Measurements from ENCODE around the gene FNDC3B.

The FNDC3B gene

DNA sequence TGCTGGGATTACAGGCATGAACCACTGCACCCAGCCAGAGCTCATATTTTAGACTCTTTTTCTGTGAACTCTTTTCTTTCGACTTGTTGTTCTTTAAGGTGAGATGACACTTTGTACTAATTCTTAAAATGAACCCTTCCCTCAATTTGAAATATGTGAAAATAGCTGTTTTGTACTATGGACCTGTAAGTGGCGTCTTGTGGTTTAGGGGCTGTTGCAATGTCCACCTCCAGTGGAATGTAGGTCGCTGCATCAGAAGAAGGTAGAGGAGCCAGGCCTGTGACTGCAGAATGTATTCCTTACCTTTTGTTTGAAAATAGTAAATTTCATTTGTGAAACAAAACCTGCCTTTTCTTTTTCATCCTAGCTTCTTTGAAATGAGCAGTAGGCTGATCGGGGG is 38.9 kb downstream of the FNDC3B start:
- DNase-seq (ENCODE audit: low read depth) = no peak
- Histone ChIP-seq H3K4me3 (ENCODE audit: low read length) (no peak overlapping the region), H3K4me1 (ENCODE audit: control insufficient read depth, insufficient read depth, low read length) (peaks cover 51% of the 10 kb centered on the region), H3K36me3 (ENCODE audit: control insufficient read depth, insufficient read depth, low read length, severe bottlenecking) (peaks cover 45% of the 10 kb centered on the region), H3K9me3 (ENCODE audit: control insufficient read depth, low read length) (no peaks in the 10 kb centered on the region), H3K27me3 (replicated peaks; ENCODE audit: control insufficient read depth, insufficient read depth, low read length) (no peaks in the 10 kb centered on the region), H3K9ac (ENCODE audit: low read length) (no peak overlapping the region)

DNA sequence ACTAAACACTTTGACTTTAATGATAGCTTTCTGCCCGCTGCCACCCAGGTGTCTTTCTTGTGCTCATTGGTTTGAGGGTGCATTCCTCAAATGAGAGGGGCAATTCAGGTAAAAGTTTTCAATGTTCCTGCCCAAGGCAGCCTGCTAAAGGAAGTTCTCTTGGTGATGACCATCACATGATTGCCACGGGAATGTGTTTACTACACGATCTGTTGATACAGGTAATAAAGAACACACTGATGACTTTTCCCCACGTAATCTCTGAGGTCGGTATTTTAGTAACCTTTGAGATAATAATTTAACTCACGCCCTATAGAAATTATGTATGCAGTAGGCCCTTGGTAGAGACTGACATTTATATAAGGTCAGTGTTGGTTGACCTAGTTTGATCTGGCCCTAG is 39.3 kb downstream of the FNDC3B start:
- DNase-seq (ENCODE audit: low read depth) = no peak
- Histone ChIP-seq H3K27me3 (replicated peaks; ENCODE audit: control insufficient read depth, insufficient read depth, low read length) (no peaks in the 10 kb centered on the region), H3K4me1 (ENCODE audit: control insufficient read depth, insufficient read depth, low read length) (peaks cover 52% of the 10 kb centered on the region), H3K36me3 (ENCODE audit: control insufficient read depth, insufficient read depth, low read length, severe bottlenecking) (peaks cover 43% of the 10 kb centered on the region), H3K9me3 (ENCODE audit: control insufficient read depth, low read length) (no peaks in the 10 kb centered on the region), H3K4me3 (ENCODE audit: low read length) (no peak overlapping the region), H3K9ac (ENCODE audit: low read length) (no peak overlapping the region)

DNA sequence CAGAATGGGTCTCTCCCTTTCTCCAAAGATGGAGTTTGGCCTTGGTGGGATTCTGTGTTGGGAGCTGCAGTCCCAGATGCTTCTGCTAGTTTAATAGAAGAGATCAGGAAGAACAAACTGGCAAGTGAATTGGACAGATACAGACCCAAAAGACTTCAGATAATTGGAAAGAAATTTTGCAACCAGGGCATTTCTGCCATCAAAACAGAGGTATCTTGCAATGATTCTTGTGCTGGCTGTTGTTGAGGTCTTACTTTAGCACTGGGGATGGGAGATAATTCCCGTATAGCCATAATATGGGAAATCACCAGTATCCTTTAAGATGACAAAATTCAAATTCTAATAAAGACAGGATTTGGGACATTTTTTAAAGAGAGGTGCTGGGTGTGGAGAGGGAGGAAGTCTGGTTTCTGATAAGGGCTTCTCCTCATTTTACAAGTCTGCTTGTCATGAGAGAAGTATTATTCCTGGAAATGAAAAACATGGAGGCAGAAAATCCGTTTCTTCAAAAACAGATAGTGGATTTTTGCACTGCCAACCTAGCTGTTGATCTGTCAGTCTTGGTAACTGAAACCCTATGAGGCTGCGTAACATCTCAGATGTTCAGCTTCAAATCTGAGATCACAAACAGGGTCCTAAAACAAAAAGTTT is 40.1 kb downstream of the FNDC3B start:
- no peak overlapping the region for H3K4me3 ChIP-seq (ENCODE audit: low read length)
- H3K9ac ChIP-seq (ENCODE audit: low read length) = no peak overlapping the region
- H3K27me3 ChIP-seq (replicated peaks; ENCODE audit: control insufficient read depth, insufficient read depth, low read length) = no peaks in the 10 kb centered on the region
- H3K4me1 ChIP-seq (ENCODE audit: control insufficient read depth, insufficient read depth, low read length) = peaks cover 49% of the 10 kb centered on the region
- no peak for DNase-seq (ENCODE audit: low read depth)
- H3K36me3 ChIP-seq (ENCODE audit: control insufficient read depth, insufficient read depth, low read length, severe bottlenecking) = peaks cover 40% of the 10 kb centered on the region
- no peaks in the 10 kb centered on the region for H3K9me3 ChIP-seq (ENCODE audit: control insufficient read depth, low read length)

DNA sequence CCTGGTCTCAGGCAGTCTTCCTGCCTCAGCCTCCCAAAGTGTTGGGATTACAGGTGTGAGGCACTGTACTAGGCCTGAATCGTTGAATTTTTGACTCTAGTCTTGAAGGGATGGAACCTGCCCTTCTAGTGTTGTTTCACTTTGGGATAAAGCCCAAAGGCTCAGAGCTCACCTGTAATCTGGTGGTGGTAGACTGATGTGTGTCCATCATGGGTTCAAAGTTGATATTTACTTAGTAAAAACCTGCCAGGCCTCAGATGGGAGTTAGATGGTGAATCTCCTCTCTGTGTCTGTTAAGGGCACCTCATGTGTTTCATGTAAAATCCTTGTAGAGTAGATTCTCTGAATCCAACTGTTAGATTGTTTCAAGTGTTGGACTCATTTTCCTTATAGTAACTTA is 41.1 kb downstream of the FNDC3B start:
- no peaks in the 10 kb centered on the region for H3K9me3 ChIP-seq (ENCODE audit: control insufficient read depth, low read length)
- peaks cover 51% of the 10 kb centered on the region for H3K4me1 ChIP-seq (ENCODE audit: control insufficient read depth, insufficient read depth, low read length)
- no peak for DNase-seq (ENCODE audit: low read depth)
- no peak overlapping the region for H3K4me3 ChIP-seq (ENCODE audit: low read length)
- H3K36me3 ChIP-seq (ENCODE audit: control insufficient read depth, insufficient read depth, low read length, severe bottlenecking) = peaks cover 44% of the 10 kb centered on the region
- H3K9ac ChIP-seq (ENCODE audit: low read length) = no peak overlapping the region
- H3K27me3 ChIP-seq (replicated peaks; ENCODE audit: control insufficient read depth, insufficient read depth, low read length) = no peaks in the 10 kb centered on the region

DNA sequence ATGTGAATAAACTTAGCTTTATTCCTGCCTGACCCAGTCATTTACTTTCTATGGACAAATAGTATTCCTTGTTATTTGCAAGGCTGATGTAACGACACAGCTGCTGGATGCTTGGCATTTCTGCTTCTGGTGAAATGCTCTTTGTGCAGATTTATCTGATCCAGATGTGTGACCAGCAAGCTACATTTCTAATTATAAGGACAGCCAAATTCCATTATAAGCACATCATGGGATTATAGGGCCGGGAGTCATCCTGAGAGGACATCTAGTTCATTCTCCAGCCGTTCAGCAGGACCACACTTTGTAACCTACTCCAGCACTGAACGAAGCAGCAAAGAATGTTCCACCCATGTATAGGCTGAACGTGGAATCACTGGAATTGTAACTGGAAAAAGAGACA is 42.9 kb downstream of the FNDC3B start:
- DNase-seq (ENCODE audit: low read depth) = peak; percentile 97
- Histone ChIP-seq H3K36me3 (ENCODE audit: control insufficient read depth, insufficient read depth, low read length, severe bottlenecking) (peaks cover 37% of the 10 kb centered on the region), H3K9ac (ENCODE audit: low read length) (peak overlapping the region; percentile 77), H3K9me3 (ENCODE audit: control insufficient read depth, low read length) (no peaks in the 10 kb centered on the region), H3K4me1 (ENCODE audit: control insufficient read depth, insufficient read depth, low read length) (peaks cover 58% of the 10 kb centered on the region), H3K27me3 (replicated peaks; ENCODE audit: control insufficient read depth, insufficient read depth, low read length) (no peaks in the 10 kb centered on the region), H3K4me3 (ENCODE audit: low read length) (peak overlapping the region; percentile 35)

DNA sequence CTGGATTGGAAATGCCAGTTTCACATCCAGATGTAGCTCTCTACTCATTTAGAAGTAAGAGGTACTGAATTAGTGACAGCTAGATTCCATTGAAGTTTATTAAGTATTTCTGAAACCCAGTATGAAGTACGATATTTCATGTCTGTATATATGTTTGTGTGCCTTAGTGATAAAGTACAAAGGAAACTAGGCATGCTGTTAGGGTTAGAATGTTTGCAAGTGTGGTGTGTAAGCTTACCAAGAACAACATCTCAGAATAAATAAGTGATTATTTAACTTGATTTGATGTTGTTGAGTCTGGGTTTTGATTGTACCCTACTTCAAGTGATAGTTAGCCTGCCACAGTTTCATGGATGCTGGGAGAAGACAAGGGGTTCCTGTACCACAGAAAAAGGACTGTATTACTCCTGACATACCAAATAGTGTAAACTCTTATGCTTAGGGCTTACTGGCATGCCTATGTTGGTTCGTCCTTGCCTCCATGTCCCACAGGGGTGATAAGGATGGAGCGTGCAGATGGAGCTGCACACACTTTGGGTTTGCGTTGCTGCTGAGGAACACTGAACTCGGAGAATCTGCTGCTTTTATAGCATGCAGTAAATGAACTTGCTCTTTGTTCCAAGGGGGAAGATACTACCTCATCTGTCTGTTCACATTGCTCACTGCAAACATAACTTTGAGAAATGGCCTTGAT is 43.6 kb downstream of the FNDC3B start:
- no peak for DNase-seq (ENCODE audit: low read depth)
- H3K4me3 ChIP-seq (ENCODE audit: low read length) = peak overlapping the region; percentile 35
- H3K36me3 ChIP-seq (ENCODE audit: control insufficient read depth, insufficient read depth, low read length, severe bottlenecking) = peaks cover 37% of the 10 kb centered on the region
- no peaks in the 10 kb centered on the region for H3K9me3 ChIP-seq (ENCODE audit: control insufficient read depth, low read length)
- no peaks in the 10 kb centered on the region for H3K27me3 ChIP-seq (replicated peaks; ENCODE audit: control insufficient read depth, insufficient read depth, low read length)
- H3K9ac ChIP-seq (ENCODE audit: low read length) = peak overlapping the region; percentile 77
- H3K4me1 ChIP-seq (ENCODE audit: control insufficient read depth, insufficient read depth, low read length) = peaks cover 65% of the 10 kb centered on the region

DNA sequence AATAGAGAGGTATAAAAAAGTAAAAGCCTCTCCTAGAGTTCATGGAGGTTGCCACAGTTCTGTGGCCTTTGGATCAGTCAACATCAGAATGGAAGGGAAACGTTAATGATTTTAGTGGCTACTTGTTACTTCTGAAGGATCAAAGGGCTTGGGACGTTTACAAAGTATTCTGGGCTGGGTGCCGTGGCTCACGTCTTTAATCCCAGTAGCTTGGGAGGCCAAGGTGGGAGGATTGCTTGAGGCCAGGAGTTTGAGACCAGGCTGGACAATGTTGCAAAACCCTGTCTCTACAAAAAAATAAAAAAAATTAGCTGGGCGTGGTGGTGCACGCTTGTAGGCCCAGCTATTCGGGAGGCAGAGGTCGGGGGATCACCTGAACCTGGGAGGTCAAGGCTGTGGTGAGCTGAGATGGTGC is 44.6 kb downstream of the FNDC3B start:
- no peak overlapping the region for H3K9ac ChIP-seq (ENCODE audit: low read length)
- peaks cover 29% of the 10 kb centered on the region for H3K36me3 ChIP-seq (ENCODE audit: control insufficient read depth, insufficient read depth, low read length, severe bottlenecking)
- H3K27me3 ChIP-seq (replicated peaks; ENCODE audit: control insufficient read depth, insufficient read depth, low read length) = no peaks in the 10 kb centered on the region
- no peaks in the 10 kb centered on the region for H3K9me3 ChIP-seq (ENCODE audit: control insufficient read depth, low read length)
- H3K4me1 ChIP-seq (ENCODE audit: control insufficient read depth, insufficient read depth, low read length) = peaks cover 71% of the 10 kb centered on the region
- no peak for DNase-seq (ENCODE audit: low read depth)
- H3K4me3 ChIP-seq (ENCODE audit: low read length) = no peak overlapping the region

DNA sequence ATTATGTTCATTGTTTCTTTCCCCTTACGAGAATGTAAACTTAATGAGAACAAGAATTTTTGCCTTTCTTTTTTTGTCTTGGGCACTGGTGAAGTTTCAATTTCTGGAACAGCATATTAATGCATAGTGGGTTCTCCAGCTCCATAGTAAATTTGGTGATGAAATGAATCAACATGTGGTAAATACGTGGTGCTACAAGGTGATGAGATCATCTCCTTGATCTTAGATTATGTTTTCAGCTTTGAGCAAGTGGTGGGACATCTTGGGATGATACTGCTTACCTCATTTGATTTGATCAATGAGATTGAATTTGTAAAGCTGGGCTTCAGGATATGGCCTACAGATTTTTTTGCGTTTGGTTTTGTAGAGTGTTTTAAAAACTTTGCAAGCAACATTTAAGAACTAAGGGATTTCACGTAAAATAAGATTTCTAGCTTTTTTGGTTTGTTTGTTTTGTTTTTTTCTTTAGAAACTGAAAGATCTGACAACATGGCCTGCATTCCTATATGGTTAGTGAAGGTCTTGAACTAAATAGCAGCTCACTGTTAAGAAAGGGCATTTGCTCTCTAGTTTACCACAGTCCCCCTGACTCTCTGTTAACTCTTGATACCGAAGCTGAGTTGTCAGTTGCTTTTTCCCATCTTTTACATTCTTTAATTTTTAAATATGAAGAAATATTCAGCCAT is 45.6 kb downstream of the FNDC3B start:
- no peak overlapping the region for H3K4me3 ChIP-seq (ENCODE audit: low read length)

DNA sequence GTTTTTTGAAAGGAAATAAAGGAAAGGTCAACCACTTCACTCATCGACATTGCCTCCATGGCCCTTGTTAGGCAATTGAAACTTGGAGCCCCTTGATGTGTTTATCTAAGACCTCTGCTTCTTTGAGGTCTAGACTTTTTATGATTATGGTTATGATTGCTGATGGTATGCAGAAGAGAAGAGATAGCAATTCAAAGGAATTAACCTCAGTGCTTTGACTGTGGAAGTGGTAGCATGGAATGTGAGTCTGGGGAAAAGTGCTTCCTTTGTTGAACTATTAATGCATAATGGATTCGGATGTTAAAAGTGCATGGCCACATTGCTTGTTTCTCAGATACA is 46.1 kb downstream of the FNDC3B start:
- Histone ChIP-seq H3K9ac (ENCODE audit: low read length) (no peak overlapping the region), H3K9me3 (ENCODE audit: control insufficient read depth, low read length) (no peaks in the 10 kb centered on the region), H3K4me3 (ENCODE audit: low read length) (no peak overlapping the region), H3K36me3 (ENCODE audit: control insufficient read depth, insufficient read depth, low read length, severe bottlenecking) (peaks cover 23% of the 10 kb centered on the region), H3K27me3 (replicated peaks; ENCODE audit: control insufficient read depth, insufficient read depth, low read length) (no peaks in the 10 kb centered on the region), H3K4me1 (ENCODE audit: control insufficient read depth, insufficient read depth, low read length) (peaks cover 75% of the 10 kb centered on the region)
- no peak for DNase-seq (ENCODE audit: low read depth)

More for the DNA sequence above, 45.6 kb downstream of the FNDC3B start:
- peaks cover 75% of the 10 kb centered on the region for H3K4me1 ChIP-seq (ENCODE audit: control insufficient read depth, insufficient read depth, low read length)
- H3K36me3 ChIP-seq (ENCODE audit: control insufficient read depth, insufficient read depth, low read length, severe bottlenecking) = peaks cover 25% of the 10 kb centered on the region
- DNase-seq (ENCODE audit: low read depth) = peak; percentile 60
- no peak overlapping the region for H3K9ac ChIP-seq (ENCODE audit: low read length)
- no peaks in the 10 kb centered on the region for H3K27me3 ChIP-seq (replicated peaks; ENCODE audit: control insufficient read depth, insufficient read depth, low read length)
- no peaks in the 10 kb centered on the region for H3K9me3 ChIP-seq (ENCODE audit: control insufficient read depth, low read length)

DNA sequence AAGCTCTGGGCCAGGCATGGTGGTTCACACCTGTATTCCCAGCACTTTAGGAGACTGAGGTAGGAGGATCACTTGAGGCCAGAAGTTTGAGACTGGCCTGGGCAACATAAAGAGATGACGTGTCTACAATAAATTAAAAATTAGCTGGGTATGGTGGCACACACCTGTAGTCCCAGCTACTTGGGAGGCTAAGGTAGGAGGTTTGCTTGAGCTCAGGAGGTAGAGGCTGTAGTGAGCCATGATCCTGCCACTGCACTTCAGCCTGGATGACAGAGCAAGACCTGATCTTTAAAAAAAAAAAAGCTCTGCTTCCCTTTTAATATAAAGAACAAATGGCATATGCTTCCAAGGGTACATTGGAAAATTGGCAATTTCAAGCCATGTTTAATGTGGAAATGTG is 46.7 kb downstream of the FNDC3B start:
- no peak for DNase-seq (ENCODE audit: low read depth)
- no peak overlapping the region for H3K4me3 ChIP-seq (ENCODE audit: low read length)
- H3K4me1 ChIP-seq (ENCODE audit: control insufficient read depth, insufficient read depth, low read length) = peaks cover 75% of the 10 kb centered on the region
- H3K9me3 ChIP-seq (ENCODE audit: control insufficient read depth, low read length) = no peaks in the 10 kb centered on the region
- H3K36me3 ChIP-seq (ENCODE audit: control insufficient read depth, insufficient read depth, low read length, severe bottlenecking) = peaks cover 22% of the 10 kb centered on the region
- no peak overlapping the region for H3K9ac ChIP-seq (ENCODE audit: low read length)
- no peaks in the 10 kb centered on the region for H3K27me3 ChIP-seq (replicated peaks; ENCODE audit: control insufficient read depth, insufficient read depth, low read length)

DNA sequence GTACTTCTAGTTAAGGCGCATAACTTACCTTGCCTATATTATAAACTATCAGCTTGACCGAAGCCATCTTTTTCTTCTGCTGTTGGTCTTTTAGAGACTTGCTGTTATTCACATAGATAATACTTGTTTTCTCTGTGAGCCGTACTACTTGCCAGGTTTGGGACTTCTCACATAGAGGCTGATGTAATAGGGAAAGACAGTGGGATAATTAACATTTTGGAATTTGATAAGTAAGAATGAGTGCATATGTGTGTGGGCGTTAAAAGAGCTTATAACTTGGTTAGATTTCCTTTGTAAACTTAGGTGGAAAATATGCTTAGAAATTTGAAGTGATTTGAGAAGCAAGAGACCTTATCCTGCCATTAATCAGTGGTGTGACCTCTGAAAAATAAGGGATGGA is 47.8 kb downstream of the FNDC3B start:
- peaks cover 16% of the 10 kb centered on the region for H3K36me3 ChIP-seq (ENCODE audit: control insufficient read depth, insufficient read depth, low read length, severe bottlenecking)
- H3K9me3 ChIP-seq (ENCODE audit: control insufficient read depth, low read length) = no peaks in the 10 kb centered on the region
- peak overlapping the region; percentile 27 for H3K9ac ChIP-seq (ENCODE audit: low read length)
- DNase-seq (ENCODE audit: low read depth) = no peak
- peaks cover 76% of the 10 kb centered on the region for H3K4me1 ChIP-seq (ENCODE audit: control insufficient read depth, insufficient read depth, low read length)
- H3K4me3 ChIP-seq (ENCODE audit: low read length) = no peak overlapping the region
- no peaks in the 10 kb centered on the region for H3K27me3 ChIP-seq (replicated peaks; ENCODE audit: control insufficient read depth, insufficient read depth, low read length)

All from adipocyte (in vitro differentiated cells).